Measurements from ENCODE around the gene BRF1.

Gene BRF1

DNA sequence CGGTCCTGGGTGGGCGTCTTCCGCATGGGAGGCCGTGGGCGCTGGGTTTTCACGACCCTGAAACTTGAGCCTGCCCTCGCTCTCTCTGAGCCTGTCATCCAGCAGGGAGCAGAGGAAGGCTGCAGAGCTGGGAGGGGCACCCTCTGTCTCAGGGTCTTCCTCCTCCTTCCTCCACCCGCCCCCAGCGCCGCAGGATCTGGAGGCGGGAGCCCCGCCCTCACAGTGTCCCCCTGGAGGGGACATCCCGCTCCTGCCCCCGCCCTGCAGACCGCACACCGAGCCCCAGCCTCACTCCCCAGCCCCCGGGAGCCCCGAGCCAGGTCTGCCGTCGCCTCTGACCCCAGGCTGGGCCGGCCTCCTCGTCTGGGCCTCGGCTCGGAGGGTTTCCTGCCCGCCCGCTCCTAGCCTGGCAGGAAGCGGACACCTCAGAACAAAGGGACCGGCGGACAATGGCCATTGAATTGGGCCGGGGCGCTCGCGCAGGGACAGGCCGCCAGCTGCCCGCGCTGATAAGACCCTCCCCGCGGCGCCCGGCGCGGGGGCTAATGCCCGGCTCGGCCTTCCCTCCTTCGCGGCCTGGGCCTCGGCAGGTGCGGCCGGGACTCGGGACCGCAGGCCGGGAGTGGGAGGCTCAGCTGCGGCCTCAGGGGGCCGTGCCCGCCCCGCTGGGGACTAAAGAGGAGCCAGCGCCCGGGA lies 104.4 kb downstream of the BRF1 start:
- DNase-seq (ENCODE audit: low read depth, low spot score): peak; percentile 59

GRCh38 chr14:105195522-105196264 lies 105.1 kb downstream of the BRF1 start:
- DNase-seq (ENCODE audit: low read depth, low spot score): peak; percentile 43

- DNase-seq (ENCODE audit: low read depth, low spot score): no peak
Observed at GRCh38 chr14:105195051-105195450, 105.8 kb downstream of the BRF1 start.

DNA sequence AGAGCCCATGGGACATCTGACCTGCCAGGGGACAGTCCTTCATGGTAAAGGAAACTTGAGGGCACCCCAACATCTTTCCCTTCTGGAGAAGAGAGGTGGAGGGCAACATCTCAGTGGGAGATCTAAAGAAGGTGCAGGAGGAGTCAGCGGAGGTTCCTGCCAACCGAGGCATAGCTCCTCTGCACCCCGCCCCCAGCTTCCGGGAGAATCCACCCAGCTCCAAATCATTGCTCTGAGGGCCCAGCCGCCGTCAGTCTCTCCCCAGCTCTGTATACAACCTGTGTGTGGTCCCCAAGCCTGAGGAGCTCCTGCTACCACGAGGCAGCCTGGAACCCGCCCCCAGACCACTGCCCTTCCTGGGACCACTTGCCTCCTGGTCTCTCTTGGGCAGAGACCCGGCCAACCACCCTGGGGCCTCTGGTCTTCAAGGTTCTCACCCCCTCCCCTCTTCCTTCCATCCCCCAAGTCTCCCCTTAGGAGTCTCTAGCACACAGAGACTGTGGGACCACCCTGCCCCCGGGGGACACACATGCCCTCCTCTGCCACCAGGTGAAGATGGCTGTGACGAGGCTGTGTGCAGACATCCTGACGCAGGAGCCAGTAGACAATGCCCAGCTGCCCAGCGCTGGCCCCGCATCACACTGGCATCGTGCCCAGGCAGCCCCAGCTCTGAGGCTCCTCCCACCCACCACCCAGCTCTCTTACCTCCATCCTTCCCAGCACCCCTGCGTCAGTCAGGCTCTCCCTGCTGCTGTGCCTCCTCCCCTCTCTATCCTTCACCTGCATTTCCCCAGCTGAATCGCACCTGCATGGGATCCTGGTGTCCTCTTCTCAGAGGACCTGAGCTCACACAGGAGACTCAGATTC lies 106.7 kb downstream of the BRF1 start:
- no peak for DNase-seq (ENCODE audit: low read depth, low spot score)

DNA sequence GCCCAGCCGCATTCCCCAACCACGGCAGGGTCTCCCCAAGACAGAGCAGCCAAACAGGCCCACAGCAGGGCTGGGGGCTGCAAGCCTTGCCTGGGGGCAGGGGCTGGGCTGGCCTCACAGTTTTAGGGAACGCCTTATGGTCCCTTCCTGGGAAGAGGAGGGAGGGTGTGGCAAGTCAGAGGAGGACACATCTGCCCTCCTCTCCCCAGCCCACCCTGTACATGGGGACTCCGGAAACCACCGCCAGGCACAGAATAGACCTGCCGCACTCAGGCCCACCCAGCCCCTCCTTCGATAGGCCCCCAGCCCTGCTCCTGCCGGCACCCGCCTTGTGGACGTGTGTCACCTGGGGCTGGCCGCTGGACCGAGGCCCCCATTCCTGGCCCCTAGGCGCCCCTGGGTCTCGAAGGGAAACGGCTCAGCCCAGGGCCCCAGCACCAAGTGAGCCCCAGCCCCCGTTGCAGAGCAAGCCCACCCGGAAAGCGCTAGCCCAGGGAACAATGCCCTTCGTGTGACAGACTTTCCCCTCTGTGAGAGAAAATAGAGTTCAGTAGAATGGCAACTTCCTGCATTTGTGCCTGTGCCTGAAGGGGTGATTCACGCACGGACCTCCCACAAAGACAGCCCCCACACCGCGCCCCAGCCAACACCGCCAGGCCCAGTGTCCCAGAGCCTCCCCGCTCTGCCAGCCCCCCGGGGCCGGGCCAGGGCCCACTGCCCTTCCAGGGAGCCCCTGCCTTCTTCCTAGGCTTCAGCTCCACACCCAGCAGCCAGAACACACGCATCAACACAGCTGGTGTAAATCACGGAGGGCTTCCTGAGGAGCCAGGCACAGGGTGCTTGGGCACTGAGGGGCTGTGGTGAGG lies 107.7 kb downstream of the BRF1 start:
- DNase-seq (ENCODE audit: low read depth, low spot score): no peak

DNA sequence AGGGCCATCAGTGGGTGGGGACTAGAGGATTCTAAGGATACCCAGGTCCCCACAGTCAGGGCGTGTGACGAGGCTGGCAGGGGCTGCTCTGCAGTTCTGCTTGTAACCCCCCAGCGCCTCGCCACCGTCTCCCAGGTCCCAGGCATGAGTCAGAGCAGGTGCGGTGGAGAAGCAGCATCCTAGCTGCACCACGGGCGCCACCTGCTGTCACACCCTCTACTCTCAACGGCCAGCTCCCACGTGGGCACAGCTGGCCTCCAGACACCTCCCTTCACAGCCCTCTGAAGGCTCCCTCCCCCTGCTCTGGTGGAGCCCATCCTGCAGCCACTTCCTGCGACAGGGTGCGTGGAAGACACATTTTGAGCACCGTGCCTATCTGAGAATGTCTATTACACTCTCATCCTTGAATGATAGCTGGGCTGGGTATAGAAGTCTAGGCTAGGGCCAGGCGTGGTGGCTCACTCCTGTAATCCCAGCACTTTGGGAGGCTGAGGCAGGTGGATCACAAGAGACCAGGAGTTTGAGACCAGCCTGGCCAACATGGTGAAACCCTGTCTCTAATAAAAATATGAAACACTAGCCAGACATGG lies 112.8 kb downstream of the BRF1 start:
- peak; percentile 51 for DNase-seq (ENCODE audit: low read depth, low spot score)

DNA sequence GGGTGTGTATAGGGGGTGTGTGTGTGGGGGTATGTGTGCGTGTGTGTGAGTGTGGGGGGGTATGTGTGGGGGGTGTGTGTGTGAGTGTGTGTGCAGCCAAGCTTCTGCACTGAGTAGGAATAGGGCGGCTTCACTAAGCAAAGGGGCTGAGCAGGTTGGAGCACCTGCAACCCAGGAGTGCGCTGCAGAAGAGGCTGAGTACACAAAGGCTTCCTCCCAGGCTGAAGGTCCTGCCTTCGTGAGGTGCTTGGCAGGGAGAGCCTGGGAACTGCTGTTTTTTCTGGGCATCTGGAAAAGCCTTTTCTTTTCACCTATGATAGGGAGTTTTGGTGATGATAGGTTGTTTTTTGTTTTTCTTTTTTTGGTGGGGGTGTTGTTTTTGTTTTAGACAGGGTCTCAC lies 113.7 kb downstream of the BRF1 start:
- no peak for DNase-seq (ENCODE audit: low read depth, low spot score)

GRCh38 chr14:105185973-105186372 lies 114.8 kb downstream of the BRF1 start:
- DNase-seq (ENCODE audit: low read depth, low spot score): no peak

GRCh38 chr14:105185001-105185400 lies 115.8 kb downstream of the BRF1 start:
- DNase-seq (ENCODE audit: low read depth, low spot score): no peak

DNA sequence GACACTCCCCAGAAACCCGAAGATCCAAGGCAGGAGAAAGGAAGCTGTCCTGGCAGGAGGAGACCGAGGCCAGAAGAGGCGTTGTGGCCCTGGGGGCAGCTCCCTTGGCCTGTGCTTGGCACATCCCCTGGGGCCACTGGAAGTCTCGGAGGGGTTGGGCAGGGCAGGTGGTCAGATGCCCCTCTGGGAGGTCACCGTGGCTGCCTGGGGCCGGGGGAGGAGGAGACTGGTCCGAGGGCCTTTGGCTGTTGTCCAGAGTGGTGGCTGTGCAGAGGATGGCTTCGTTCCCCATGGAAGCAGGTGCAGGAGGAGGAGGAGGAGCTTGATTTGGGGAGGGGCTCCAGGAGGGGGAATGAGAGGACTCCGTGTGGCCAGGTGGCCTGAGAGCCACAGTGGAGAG lies 116.3 kb downstream of the BRF1 start:
- DNase-seq (ENCODE audit: low read depth, low spot score): no peak

- DNase-seq (ENCODE audit: low read depth, low spot score): no peak
Observed at GRCh38 chr14:105182296-105183020, 118.3 kb downstream of the BRF1 start.

DNA sequence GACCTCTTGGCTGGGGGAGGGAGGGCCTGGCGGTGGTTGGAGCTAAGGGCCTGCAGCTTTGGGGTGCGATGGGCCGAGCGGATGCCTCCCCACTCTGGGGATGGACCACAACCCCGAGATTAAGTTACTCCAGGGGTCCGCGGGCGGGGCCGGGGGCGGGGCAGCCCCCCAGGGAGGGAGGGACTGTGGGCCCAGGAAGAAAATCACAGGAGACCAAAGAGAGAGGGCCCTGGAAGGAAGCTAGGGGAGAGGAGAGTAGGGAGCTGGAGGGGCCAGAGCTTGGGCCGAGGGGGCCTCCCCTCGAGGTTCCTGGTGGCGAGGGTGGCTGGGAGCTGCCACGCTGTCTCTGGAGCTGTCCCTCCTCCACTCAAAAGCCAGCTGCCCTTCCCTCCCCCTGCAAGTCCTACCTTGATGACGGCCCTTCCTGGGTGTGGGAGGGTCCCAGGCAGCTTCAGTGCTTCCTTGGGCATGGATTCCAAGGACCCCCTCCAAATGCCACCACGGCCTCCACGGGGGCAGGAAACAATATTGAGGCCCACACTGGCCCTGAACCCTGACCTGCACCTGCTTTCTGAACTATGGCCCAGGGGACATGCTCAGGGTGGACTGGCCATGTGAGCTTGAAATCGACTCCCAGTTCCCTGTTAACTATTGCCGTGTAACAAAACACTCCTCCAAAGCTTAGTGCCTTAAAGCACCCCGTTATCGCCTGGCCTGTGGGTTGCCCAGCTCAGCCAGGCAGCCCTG lies 119.1 kb downstream of the BRF1 start:
- no peak for DNase-seq (ENCODE audit: low read depth, low spot score)

GRCh38 chr14:105180592-105181548 lies 119.9 kb downstream of the BRF1 start, which contains the start of gene NUDT14:
Gene NUDT14, minus strand, starts transcription at chr14:105181312. Its CDS starts 103 bp downstream, at chr14:105181209.
- DNase-seq (ENCODE audit: low read depth, low spot score): no peak

- DNase-seq (ENCODE audit: low read depth, low spot score): no peak
Observed at GRCh38 chr14:105179191-105179590, 121.6 kb downstream of the BRF1 start.

DNA sequence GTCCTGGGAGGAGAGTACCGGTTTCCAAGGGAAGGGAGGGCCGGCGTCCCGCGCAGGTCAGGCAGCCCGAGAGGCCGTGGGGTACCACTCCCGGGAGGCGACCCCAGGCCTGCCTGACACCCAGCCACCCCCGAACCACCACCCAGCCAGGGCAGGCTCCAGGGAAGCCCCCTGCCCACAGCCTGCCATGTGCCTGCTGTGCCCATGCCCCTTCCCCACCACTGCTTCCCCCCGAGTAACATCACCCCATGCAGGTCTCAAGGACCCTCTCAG lies 122.0 kb downstream of the BRF1 start:
- no peak for DNase-seq (ENCODE audit: low read depth, low spot score)

DNA sequence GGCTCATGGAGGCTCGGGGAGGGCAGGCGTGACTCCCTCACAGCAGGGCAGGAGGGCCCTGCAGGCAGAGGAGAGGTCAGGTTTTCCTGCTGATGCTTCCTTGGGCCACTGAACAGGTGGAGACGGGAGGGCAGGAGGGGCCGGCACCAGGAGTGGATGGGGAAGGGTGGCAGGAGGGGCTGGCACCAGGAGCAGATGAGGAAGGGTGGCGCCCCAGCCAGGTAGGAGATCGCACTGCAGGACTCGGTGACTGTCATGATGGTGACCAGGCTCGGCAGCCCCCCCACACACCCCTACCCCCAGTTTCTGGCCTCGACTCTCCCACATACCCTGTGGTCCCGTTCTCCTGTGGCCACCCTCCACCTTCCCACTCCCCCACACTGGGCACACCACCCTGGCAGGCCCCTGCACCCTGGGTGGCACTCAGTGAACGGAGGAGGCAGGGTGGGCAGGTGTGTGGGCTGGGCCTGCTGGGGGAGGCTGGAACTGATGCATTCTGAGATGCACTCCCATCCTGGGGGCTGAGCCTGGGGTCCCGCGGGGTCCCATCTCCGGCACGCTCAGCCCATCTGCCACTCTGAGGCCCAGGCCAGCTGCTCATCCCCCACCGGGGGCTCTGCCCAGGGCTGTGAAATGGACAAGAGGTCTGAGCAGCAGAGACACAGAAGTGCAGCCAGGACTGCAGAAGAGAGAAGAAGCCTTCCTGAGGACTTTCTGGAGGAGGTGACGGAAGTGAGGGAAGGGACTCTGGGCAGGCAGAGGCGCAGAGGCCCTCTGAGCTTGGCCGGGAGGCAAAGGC lies 122.5 kb downstream of the BRF1 start:
- no peak for DNase-seq (ENCODE audit: low read depth, low spot score)

- no peak for DNase-seq (ENCODE audit: low read depth, low spot score)
Observed at GRCh38 chr14:105177082-105177481, 123.7 kb downstream of the BRF1 start.

- no peak for DNase-seq (ENCODE audit: low read depth, low spot score)
Observed at GRCh38 chr14:105176513-105176912, 124.3 kb downstream of the BRF1 start.
